CD4-positive, alpha-beta memory T cell (primary cell): ENCODE results near the gene ANKRD61. TPM values are rescaled to one million over a fixed set of nuclear protein-coding genes. Genes with fewer than 3 reads are reported as not detected.
"Not testable (repeated sequence)": the region's sequence is repeated elsewhere in the genome, so short reads cannot be mapped to it uniquely, and the experiment has no call there.

Experiments used
- CTCF ChIA-PET: fragments of 350-600 bp; sonication (Branson Sonifier 250); formaldehyde crosslinking; loops from one replicate; lab custom pipeline; 2021; ENCODE audit warnings: inconsistent platforms; ENCODE audit not compliant: partially characterized antibody; lab: Charles Lee
- POLR2A ChIA-PET: fragments of 350-600 bp; sonication (Branson Sonifier 250); formaldehyde crosslinking; loops from one replicate; lab custom pipeline; 2021; ENCODE audit not compliant: partially characterized antibody; lab: Charles Lee
- DNase-seq, 5 donors: peaks; one replicate each; pipeline versions ENCODE4 v3.0.0 to v3.0.0-alpha.2; 2020 to 2022; ENCODE audit warnings: mixed read lengths in 1 of 5
- H3K27ac ChIP-seq: one replicate; pipeline ENCODE4 v1.7.0; 2013; ENCODE audit warnings: low read depth, low read length
- H3K27me3 ChIP-seq: 2 replicates; pipeline ENCODE4 v1.7.0; 2013; ENCODE audit warnings: mild to moderate bottlenecking, low read length, moderate library complexity; ENCODE audit not compliant: insufficient read depth
- H3K36me3 ChIP-seq: 2 replicates; pipeline ENCODE4 v1.7.0; 2013; ENCODE audit warnings: mild to moderate bottlenecking, low read length, moderate library complexity; ENCODE audit not compliant: insufficient read depth
- H3K4me1 ChIP-seq: 2 replicates; pipeline ENCODE4 v1.7.0; 2013; ENCODE audit warnings: mild to moderate bottlenecking, low read length, moderate library complexity; ENCODE audit not compliant: insufficient read depth
- H3K4me3 ChIP-seq, 2 donors: one replicate each; pipeline ENCODE4 v1.7.0; 2013; ENCODE audit warnings: low read length in 2 of 2, mild to moderate bottlenecking in 1 of 2
- H3K9me3 ChIP-seq, 2 donors: one replicate each; pipeline ENCODE4 v1.7.0; 2013; ENCODE audit warnings: low read length in 2 of 2, control low read depth in 1 of 2; ENCODE audit not compliant: control insufficient read depth in 1 of 2
- H3K27ac Mint-ChIP-seq, 7 donors: one replicate each; pipeline ENCODE4 v1.8.0; 2020 to 2021; ENCODE audit warnings: mixed read lengths in 7 of 7, mild to moderate bottlenecking in 6 of 7, inconsistent platforms in 3 of 7, moderate library complexity in 3 of 7
- H3K27me3 Mint-ChIP-seq, 2 donors: one replicate each; pipeline ENCODE4 v1.8.0; 2020 to 2021; ENCODE audit warnings: mixed read lengths in 2 of 2
- H3K36me3 Mint-ChIP-seq, 2 donors: one replicate each; pipeline ENCODE4 v1.8.0; 2020 to 2021; ENCODE audit warnings: mixed read lengths in 2 of 2, inconsistent platforms in 1 of 2, mild to moderate bottlenecking in 1 of 2
- H3K4me1 Mint-ChIP-seq, 4 donors: one replicate each; pipeline ENCODE4 v1.8.0; 2020 to 2021; ENCODE audit warnings: mixed read lengths in 4 of 4, mild to moderate bottlenecking in 1 of 4
- H3K4me3 Mint-ChIP-seq, 8 donors: one replicate each; pipeline ENCODE4 v1.8.0; 2020 to 2021; ENCODE audit warnings: mixed read lengths in 8 of 8, mild to moderate bottlenecking in 7 of 8, moderate library complexity in 6 of 8, inconsistent platforms in 3 of 8
- H3K9me3 Mint-ChIP-seq, 8 donors: one replicate each; pipeline ENCODE4 v1.8.0; 2020 to 2021; ENCODE audit warnings: mixed read lengths in 8 of 8, mild to moderate bottlenecking in 5 of 8, inconsistent platforms in 3 of 8, moderate library complexity in 1 of 8
- intact Hi-C: fragments of 100-400 bp; cut with micrococcal nuclease; formaldehyde crosslinking; loops from one replicate; pipeline ENCODE4 v1.15.1; 2023
- polyA plus RNA-seq, 2 donors: library from polyadenylated mRNA; unstranded; fragments of 300-500 nt; fragmentation: Illumina TruSeq; gene quantifications; one replicate each; pipeline ENCODE4 v1.2.3, GENCODE V29; 2021
- total RNA-seq, 2 experiments: library from RNA; stranded (reverse); gene quantifications; one replicate each; pipeline ENCODE4 v1.2.3, GENCODE V29; 2021

ANKRD61 gene
- total and polyA plus RNA-seq, 4 experiments from 2014 or later = 0.40 TPM; not detected in 3

- DNase-seq, H3K27me3 Mint-ChIP-seq, H3K36me3 ChIP-seq, H3K27ac ChIP-seq, H3K27me3 ChIP-seq, CTCF ChIA-PET, H3K9me3 Mint-ChIP-seq, H3K36me3 Mint-ChIP-seq, H3K9me3 ChIP-seq, POLR2A ChIA-PET, H3K4me3 ChIP-seq, intact Hi-C loops: not testable (repeated sequence)
- Mint-ChIP-seq H3K27ac (peak overlapping the region; percentile 20 to 93 (median 85)), H3K4me3 (peak overlapping the region; percentile 57 to 97 (median 82)), H3K4me1 (peaks cover 19 to 44% (median 26%) of the 10 kb centered on the region in 4 donors)
- peaks cover 21% of the 10 kb centered on the region for H3K4me1 ChIP-seq
These were observed 20.8 kb upstream of the ANKRD61 start for GRCh38 chr7:6010370-6010769.

GRCh38 chr7:6011541-6011940 lies 19.6 kb upstream of the ANKRD61 start:
- Histone ChIP-seq H3K27ac (no peak overlapping the region), H3K27me3 (no peaks in the 10 kb centered on the region), H3K4me1 (peaks cover 21% of the 10 kb centered on the region), H3K9me3 (no peaks in the 10 kb centered on the region), H3K4me3 (no peak overlapping the region), H3K36me3 (peaks cover 8% of the 10 kb centered on the region)
- intact Hi-C loops = no loop called here
- CTCF ChIA-PET = interaction anchor here (1.1 to 1.6 kb wide), 2 partner anchors 13 to 95 kb away, joined by 3 to 5 read pairs; no protein-coding TSS in a partner anchor
- H3K27ac Mint-ChIP-seq = peak overlapping the region in 4 of 7 donors; percentile 25 to 69 (median 48)
- H3K4me3 Mint-ChIP-seq = no peak overlapping the region
- no peak for DNase-seq
- POLR2A ChIA-PET = no interaction called here
- H3K36me3 Mint-ChIP-seq = peaks cover 7 to 10% of the 10 kb centered on the region in 2 donors
- peaks cover 19 to 44% (median 26%) of the 10 kb centered on the region in 4 donors for H3K4me1 Mint-ChIP-seq
- H3K27me3 Mint-ChIP-seq = no peaks in the 10 kb centered on the region
- no peaks in the 10 kb centered on the region for H3K9me3 Mint-ChIP-seq

GRCh38 chr7:6012355-6013104 lies 18.6 kb upstream of the ANKRD61 start:
- ChIA-PET CTCF (interaction anchor here (1.1 to 1.6 kb wide), 2 partner anchors 12 to 94 kb away, joined by 3 to 5 read pairs; no protein-coding TSS in a partner anchor), POLR2A (no interaction called here)
- DNase-seq = no peak
- no peaks in the 10 kb centered on the region for H3K9me3 Mint-ChIP-seq
- H3K36me3 Mint-ChIP-seq = peaks cover 9 to 16% of the 10 kb centered on the region in 2 donors
- Histone ChIP-seq H3K27ac (no peak overlapping the region), H3K9me3 (no peaks in the 10 kb centered on the region), H3K27me3 (no peaks in the 10 kb centered on the region), H3K4me3 (no peak overlapping the region), H3K4me1 (peaks cover 17% of the 10 kb centered on the region), H3K36me3 (peaks cover 13% of the 10 kb centered on the region)
- H3K4me3 Mint-ChIP-seq = no peak overlapping the region
- H3K27ac Mint-ChIP-seq = peak overlapping the region in 6 of 7 donors; percentile 12 to 84 (median 60)
- intact Hi-C loops = no loop called here
- no peaks in the 10 kb centered on the region for H3K27me3 Mint-ChIP-seq
- H3K4me1 Mint-ChIP-seq = peaks cover 14 to 36% (median 22%) of the 10 kb centered on the region in 4 donors

GRCh38 chr7:6015917-6016652 lies 15.1 kb upstream of the ANKRD61 start:
- no peak overlapping the region for H3K4me3 Mint-ChIP-seq
- peak overlapping the region in 4 of 7 donors; percentile 12 to 47 (median 25) for H3K27ac Mint-ChIP-seq
- DNase-seq = no peak
- H3K27ac ChIP-seq = no peak overlapping the region
- H3K9me3 ChIP-seq = no peaks in the 10 kb centered on the region
- H3K27me3 Mint-ChIP-seq = no peaks in the 10 kb centered on the region
- no peaks in the 10 kb centered on the region for H3K9me3 Mint-ChIP-seq
- H3K4me3 ChIP-seq = no peak overlapping the region
- POLR2A ChIA-PET = interaction anchor here (1.8 kb wide), 1 partner anchor 9 kb away, joined by 5 read pairs; no protein-coding TSS in a partner anchor
- H3K36me3 ChIP-seq = peaks cover 26% of the 10 kb centered on the region
- intact Hi-C loops = no loop called here
- H3K27me3 ChIP-seq = no peaks in the 10 kb centered on the region
- H3K4me1 Mint-ChIP-seq = peaks cover 4 to 17% (median 8%) of the 10 kb centered on the region in 4 donors
- H3K36me3 Mint-ChIP-seq = peaks cover 22 to 30% of the 10 kb centered on the region in 2 donors
- no peaks in the 10 kb centered on the region for H3K4me1 ChIP-seq
- CTCF ChIA-PET = interaction anchor here (1.1 kb wide), 1 partner anchor 10 kb away, joined by 4 read pairs; no protein-coding TSS in a partner anchor

DNA sequence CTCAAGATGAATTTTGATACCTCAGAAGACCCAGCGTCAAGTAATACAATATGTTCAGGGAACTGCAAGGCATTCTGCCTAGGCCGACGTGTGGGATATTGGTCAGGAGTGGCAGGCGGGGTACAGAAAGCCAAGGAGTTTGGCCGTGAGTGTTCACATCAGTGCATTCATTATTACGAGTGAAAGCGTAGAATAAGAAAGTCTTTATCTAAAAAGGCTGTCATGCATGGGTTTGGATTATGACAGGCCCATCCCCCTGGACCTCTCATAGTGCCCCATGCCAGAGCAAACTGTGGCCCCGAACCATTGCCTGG lies 14.6 kb upstream of the ANKRD61 start:
- peak overlapping the region in 2 of 7 donors; percentile 24 to 32 for H3K27ac Mint-ChIP-seq
- H3K4me1 Mint-ChIP-seq = peaks cover 0 to 13% (median 8%) of the 10 kb centered on the region in 4 donors
- Histone ChIP-seq H3K36me3 (peaks cover 26% of the 10 kb centered on the region), H3K9me3 (no peaks in the 10 kb centered on the region), H3K27me3 (no peaks in the 10 kb centered on the region), H3K4me3 (no peak overlapping the region), H3K4me1 (no peaks in the 10 kb centered on the region), H3K27ac (no peak overlapping the region)
- ChIA-PET POLR2A (interaction anchor here (1.8 kb wide), 1 partner anchor 9 kb away, joined by 5 read pairs; no protein-coding TSS in a partner anchor), CTCF (no interaction called here)
- intact Hi-C loops = no loop called here
- DNase-seq = no peak
- H3K36me3 Mint-ChIP-seq = peaks cover 26 to 35% of the 10 kb centered on the region in 2 donors
- no peaks in the 10 kb centered on the region for H3K27me3 Mint-ChIP-seq
- H3K4me3 Mint-ChIP-seq = no peak overlapping the region
- no peaks in the 10 kb centered on the region for H3K9me3 Mint-ChIP-seq

- ChIA-PET POLR2A (interaction anchor here (0.6 to 1.0 kb wide), 3 partner anchors 11 to 526 kb away, joined by 3 read pairs; partner anchors contain the start of genes AIMP2 and PMS2), CTCF (interaction anchor here (0.7 to 1.0 kb wide), 2 partner anchors 11 to 22 kb away, joined by 3 to 4 read pairs; partner anchors contain the start of genes AIMP2 and PMS2)
- Mint-ChIP-seq H3K9me3 (no peaks in the 10 kb centered on the region), H3K4me1 (peaks cover 0 to 7% (median 2%) of the 10 kb centered on the region in 4 donors), H3K27ac (peak overlapping the region in 4 of 7 donors; percentile 21 to 84 (median 64)), H3K27me3 (no peaks in the 10 kb centered on the region), H3K36me3 (peaks cover 50 to 71% of the 10 kb centered on the region in 2 donors), H3K4me3 (no peak overlapping the region)
- intact Hi-C loops = no loop called here
- Histone ChIP-seq H3K27me3 (no peaks in the 10 kb centered on the region), H3K4me1 (peaks cover 6% of the 10 kb centered on the region), H3K36me3 (peaks cover 56% of the 10 kb centered on the region), H3K4me3 (no peak overlapping the region), H3K27ac (no peak overlapping the region), H3K9me3 (no peaks in the 10 kb centered on the region)
- DNase-seq = no peak
These were observed 10.5 kb upstream of the ANKRD61 start for GRCh38 chr7:6020371-6021286.
